Body of pancreas (tissue), 4 donors: ENCODE results near the gene CYTH1. TPM values are rescaled to one million over a fixed set of nuclear protein-coding genes. Genes with fewer than 3 reads are reported as not detected.

Experiments
- ATAC-seq: fragments of 150-250 bp; one replicate; pipeline ENCODE4 v1.9.1; 2016
- DNase-seq, 4 donors: peaks; one replicate each; pipeline ENCODE4 v3.0.0-alpha.2; 2019
- H3K27ac ChIP-seq, 4 donors: fragments of 200-600 bp; sonication (generic); 1 replicate in 3 of 4; 2 replicates in 1 of 4; pipeline versions ENCODE4 v1.5.1 to v1.6.1; 2016 to 2019; ENCODE audit warnings: mild to moderate bottlenecking in 1 of 4, mixed read lengths in 1 of 4, moderate library complexity in 1 of 4
- H3K27me3 ChIP-seq, 2 donors: fragments of 200-600 bp; sonication (generic); one replicate each; pipeline ENCODE4 v1.6.0; 2016; ENCODE audit warnings: mild to moderate bottlenecking in 1 of 2
- H3K36me3 ChIP-seq, 2 donors: fragments of 200-600 bp; sonication (generic); replicated peaks in 1 of 2; 2 replicates each; pipeline ENCODE4 v1.5.1; 2016; ENCODE audit warnings: low read depth in 2 of 2; ENCODE audit not compliant: insufficient read depth in 1 of 2
- H3K4me1 ChIP-seq: fragments of 200-600 bp; sonication (generic); one replicate; pipeline ENCODE4 v1.6.0; 2016
- H3K4me3 ChIP-seq, 2 donors: fragments of 200-600 bp; sonication (generic); 1 replicate in 1 of 2; 2 replicates in 1 of 2; pipeline ENCODE4 v1.5.1; 2016 to 2019
- H3K9me3 ChIP-seq, 3 donors: fragments of 200-600 bp; sonication (generic); 1 replicate in 2 of 3; 2 replicates in 1 of 3; pipeline ENCODE4 v1.5.1; 2016
- POLR2A ChIP-seq, 3 donors: fragments of 450-650 bp; IDR thresholded peaks; one replicate each; pipeline ENCODE4 v1.6.1; 2016; ENCODE audit warnings: antibody characterized with exemption in 3 of 3, mild to moderate bottlenecking in 2 of 3
- WGBS, 2 donors: methylation state at CpG; one replicate each; pipeline ENCODE4 v1.1.5; 2017; 5-methylcytosine and 5-hydroxymethylcytosine counted together
- intact Hi-C: fragments of 100-400 bp; cut with DNase I; formaldehyde crosslinking; loops from one replicate; pipeline ENCODE4 v1.15.1; 2023
- total RNA-seq, 2 donors: library from RNA; depleted of rRNA; stranded (reverse); fragments of >200 nt; gene quantifications; one replicate each; pipeline ENCODE4 v1.1.0, GENCODE V29; 2016
- TF ChIP-seq, protein P1 (sequence below), 7 experiments: fragments of 450-650 bp in 4 of 7; fragments of 200-600 bp in 3 of 7; sonication (generic) in 3 of 7; IDR thresholded peaks; one replicate each; pipeline ENCODE4 v1.5.1; 2016 to 2019; ENCODE audit warnings: antibody characterized with exemption in 7 of 7

The CYTH1 gene
- total RNA-seq, 2 donors from 2014 or later = 32.2 to 60.6 TPM

- Histone ChIP-seq H3K4me1 (peaks cover 34% of the 10 kb centered on the region), H3K36me3 (no peaks in the 10 kb centered on the region), H3K27me3 (no peaks in the 10 kb centered on the region), H3K9me3 (no peaks in the 10 kb centered on the region), H3K4me3 (peak overlapping the region; percentile 42 to 69), H3K27ac (peak overlapping the region; percentile 76 to 94 (median 82))
- TF ChIP-seq, protein P1, sequence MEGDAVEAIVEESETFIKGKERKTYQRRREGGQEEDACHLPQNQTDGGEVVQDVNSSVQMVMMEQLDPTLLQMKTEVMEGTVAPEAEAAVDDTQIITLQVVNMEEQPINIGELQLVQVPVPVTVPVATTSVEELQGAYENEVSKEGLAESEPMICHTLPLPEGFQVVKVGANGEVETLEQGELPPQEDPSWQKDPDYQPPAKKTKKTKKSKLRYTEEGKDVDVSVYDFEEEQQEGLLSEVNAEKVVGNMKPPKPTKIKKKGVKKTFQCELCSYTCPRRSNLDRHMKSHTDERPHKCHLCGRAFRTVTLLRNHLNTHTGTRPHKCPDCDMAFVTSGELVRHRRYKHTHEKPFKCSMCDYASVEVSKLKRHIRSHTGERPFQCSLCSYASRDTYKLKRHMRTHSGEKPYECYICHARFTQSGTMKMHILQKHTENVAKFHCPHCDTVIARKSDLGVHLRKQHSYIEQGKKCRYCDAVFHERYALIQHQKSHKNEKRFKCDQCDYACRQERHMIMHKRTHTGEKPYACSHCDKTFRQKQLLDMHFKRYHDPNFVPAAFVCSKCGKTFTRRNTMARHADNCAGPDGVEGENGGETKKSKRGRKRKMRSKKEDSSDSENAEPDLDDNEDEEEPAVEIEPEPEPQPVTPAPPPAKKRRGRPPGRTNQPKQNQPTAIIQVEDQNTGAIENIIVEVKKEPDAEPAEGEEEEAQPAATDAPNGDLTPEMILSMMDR (IDR thresholded peaks at IDR 0.05) = no peak
- peak; percentile 55 to 84 (median 80) for TF ChIP-seq POLR2A (IDR thresholded peaks at IDR 0.05)
- WGBS, 2 donors = 6 to 14% methylated on average over 6 of the region's 6 CpGs
- ATAC-seq = peak; percentile 74
- DNase-seq = peak; percentile 45 to 66 (median 60)
- intact Hi-C loops = no loop called here
Observed at GRCh38 chr17:78735832-78736525, 46.1 kb downstream of the CYTH1 start.

DNA sequence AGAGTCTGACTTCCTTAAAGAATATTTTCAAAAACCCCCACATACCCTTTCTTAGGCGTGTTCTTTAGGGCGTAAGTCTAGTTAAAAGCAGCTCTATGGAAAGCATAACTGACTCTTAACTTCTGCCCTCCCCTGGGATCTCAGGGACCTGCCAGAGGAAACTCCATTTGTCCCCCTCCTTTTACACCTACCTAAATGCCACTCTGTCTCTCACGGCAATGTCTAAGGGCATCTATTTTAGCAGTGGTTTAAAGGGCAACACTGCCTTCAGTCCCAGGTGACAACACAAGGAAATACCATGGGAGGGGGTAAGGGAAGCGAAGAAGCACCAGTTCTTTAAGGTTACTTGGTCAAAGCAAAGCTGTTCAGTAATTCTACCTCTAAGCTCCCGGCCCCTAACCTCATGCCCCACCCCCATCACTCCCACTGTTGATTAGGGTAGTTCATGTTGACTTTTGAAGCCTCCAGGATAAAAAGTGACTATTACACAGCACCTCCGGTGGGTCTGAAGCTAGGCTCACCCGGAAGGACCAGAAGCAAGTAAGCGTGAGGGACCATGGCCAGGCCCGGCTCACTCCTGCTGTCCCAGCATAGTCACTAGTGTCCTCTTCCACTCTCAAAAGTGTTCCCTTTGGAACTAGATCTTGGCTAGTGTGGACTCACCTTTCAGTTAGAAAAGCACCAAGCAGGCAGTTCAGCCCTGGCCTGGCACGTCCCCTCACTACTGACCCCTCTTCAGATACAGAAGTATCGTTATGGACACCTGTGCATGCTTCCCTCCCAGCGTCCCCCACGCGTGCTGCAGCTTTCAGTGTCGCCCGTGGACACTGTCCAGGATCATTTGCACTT lies 47.1 kb downstream of the CYTH1 start:
- intact Hi-C loops = no loop called here
- WGBS, 2 donors = 39 to 40% methylated on average over 15 to 16 of the region's 16 CpGs
- ATAC-seq = no peak
- H3K4me3 ChIP-seq = no peak overlapping the region
- no peaks in the 10 kb centered on the region for H3K9me3 ChIP-seq
- DNase-seq = peak in 1 of 4 donors; percentile 42
- TF ChIP-seq, protein P1 (IDR thresholded peaks at IDR 0.05) = no peak
- no peak for TF ChIP-seq POLR2A (IDR thresholded peaks at IDR 0.05)
- peaks cover 34% of the 10 kb centered on the region for H3K4me1 ChIP-seq
- no peaks in the 10 kb centered on the region for H3K27me3 ChIP-seq
- H3K27ac ChIP-seq = peak overlapping the region; percentile 76 to 94 (median 82)
- H3K36me3 ChIP-seq = no peaks in the 10 kb centered on the region

- ATAC-seq = no peak
- H3K9me3 ChIP-seq = no peaks in the 10 kb centered on the region
- TF ChIP-seq POLR2A (IDR thresholded peaks at IDR 0.05) = no peak
- TF ChIP-seq, protein P1 (IDR thresholded peaks at IDR 0.05) = no peak
- no peaks in the 10 kb centered on the region for H3K27me3 ChIP-seq
- H3K4me1 ChIP-seq = peaks cover 32% of the 10 kb centered on the region
- intact Hi-C loops = no loop called here
- no peaks in the 10 kb centered on the region for H3K36me3 ChIP-seq
- no peak overlapping the region for H3K27ac ChIP-seq
- no peak overlapping the region for H3K4me3 ChIP-seq
- DNase-seq = no peak
- 83 to 86% methylated on average over 1 of the region's 1 CpG for WGBS, 2 donors
Observed at GRCh38 chr17:78732354-78732753, 49.7 kb downstream of the CYTH1 start.

DNA sequence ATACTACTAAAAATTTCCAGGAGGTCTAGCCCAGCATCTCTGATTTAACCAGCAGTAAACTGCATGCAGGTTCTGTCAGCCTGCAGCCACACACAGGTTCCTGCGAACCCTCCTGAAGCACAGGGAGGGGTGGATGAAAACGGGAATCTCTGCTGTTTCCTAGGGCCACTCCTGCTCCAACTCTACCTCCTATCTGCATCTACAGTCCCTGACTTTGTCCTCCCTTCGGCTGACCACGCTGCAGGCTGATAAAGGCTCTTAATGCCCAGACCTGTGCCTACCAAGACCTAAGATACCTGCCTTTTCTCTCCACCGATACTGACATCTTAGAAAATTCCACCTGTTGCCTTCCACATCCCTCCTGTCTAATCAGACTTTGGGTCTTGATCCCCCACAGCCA lies 50.2 kb downstream of the CYTH1 start:
- Histone ChIP-seq H3K36me3 (no peaks in the 10 kb centered on the region), H3K4me3 (no peak overlapping the region), H3K4me1 (peaks cover 28% of the 10 kb centered on the region), H3K9me3 (no peaks in the 10 kb centered on the region), H3K27ac (no peak overlapping the region), H3K27me3 (no peaks in the 10 kb centered on the region)
- TF ChIP-seq POLR2A (IDR thresholded peaks at IDR 0.05) = no peak
- TF ChIP-seq, protein P1 (IDR thresholded peaks at IDR 0.05) = no peak
- intact Hi-C loops = no loop called here
- DNase-seq = no peak
- no peak for ATAC-seq
- WGBS, 2 donors = 75 to 79% methylated on average over 5 of the region's 5 CpGs
